HUES6 (cell line): ENCODE results near the gene TMEM220.

ENCODE experiments used
- H3K27ac ChIP-seq: 2 replicates; pipeline ENCODE4 v1.7.0; 2013; ENCODE audit warnings: low read depth, mild to moderate bottlenecking, low read length, inconsistent platforms
- H3K27me3 ChIP-seq: 2 replicates; pipeline ENCODE4 v1.6.1; 2013; ENCODE audit warnings: low read length; ENCODE audit not compliant: control insufficient read depth, insufficient read depth
- H3K36me3 ChIP-seq: 2 replicates; pipeline ENCODE4 v1.6.1; 2013; ENCODE audit warnings: low read length; ENCODE audit not compliant: control insufficient read depth, insufficient read depth
- H3K4me1 ChIP-seq: 2 replicates; pipeline ENCODE4 v1.6.1; 2013; ENCODE audit warnings: low read length; ENCODE audit not compliant: control insufficient read depth, insufficient read depth
- H3K4me3 ChIP-seq: 2 replicates; pipeline ENCODE4 v1.5.1; 2013; ENCODE audit warnings: low read depth, low read length
- H3K9ac ChIP-seq: one replicate; pipeline ENCODE4 v1.6.1; 2013; ENCODE audit warnings: mild to moderate bottlenecking, low read length
- H3K9me3 ChIP-seq: 2 replicates; pipeline ENCODE4 v1.6.1; 2013; ENCODE audit warnings: low read depth, low read length; ENCODE audit not compliant: control insufficient read depth, insufficient read depth

The TMEM220 gene

DNA sequence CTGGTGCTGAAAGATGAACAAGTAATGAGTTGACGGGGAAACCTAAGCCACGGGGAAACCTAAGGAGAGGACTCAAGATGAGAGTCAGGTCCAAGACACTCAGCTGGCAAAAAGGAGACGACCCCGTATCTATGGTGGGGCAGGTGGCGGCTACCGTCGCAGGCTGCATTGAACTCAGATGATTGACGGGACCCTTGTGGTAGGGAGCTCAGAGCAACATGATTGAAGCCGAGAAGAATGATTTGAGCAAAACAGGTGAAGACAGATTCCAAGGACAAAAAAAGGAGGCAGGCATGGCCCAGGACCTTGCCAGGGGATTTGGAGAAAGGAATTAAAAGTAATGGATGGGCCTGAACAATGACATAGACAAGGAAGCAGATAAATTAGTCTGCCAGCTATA, 65.3 kb downstream of the TMEM220 start:
- H3K36me3 ChIP-seq: no peaks in the 10 kb centered on the region
- H3K27me3 ChIP-seq: no peaks in the 10 kb centered on the region
- H3K9ac ChIP-seq: no peak overlapping the region
- H3K4me3 ChIP-seq: no peak overlapping the region
- no peaks in the 10 kb centered on the region for H3K4me1 ChIP-seq
- no peaks in the 10 kb centered on the region for H3K9me3 ChIP-seq
- no peak overlapping the region for H3K27ac ChIP-seq
